Hypothalamus (tissue), 51 donors: Measurements from ENCODE around the gene SMIM44.
A peak's percentile ranks its signal among the peaks of the same experiment; 100 is the strongest.

Source experiments
- DNase-seq, 51 donors: peaks; one replicate each; lab custom pipeline; 2025; lab: John Stamatoyannopoulos, UW

Gene SMIM44

GRCh38 chr19:3504735-3505134, 21.5 kb upstream of the SMIM44 start:
- DNase-seq: no peak

GRCh38 chr19:3503036-3503572, 19.9 kb upstream of the SMIM44 start:
- no peak for DNase-seq

- DNase-seq: no peak
These were observed 18.5 kb upstream of the SMIM44 start for GRCh38 chr19:3501780-3502179.

- DNase-seq: peak; percentile 76 to 99 (median 92)
These were observed 17.3 kb upstream of the SMIM44 start, which contains the start of gene DOHH for GRCh38 chr19:3500429-3501101. DOHH (minus strand) TSS chr19:3500674; CDS start chr19:3496814, 3,860 bp downstream.

- no peak for DNase-seq
These were observed 16.6 kb upstream of the SMIM44 start for GRCh38 chr19:3499738-3500428.

GRCh38 chr19:3497757-3498520, 14.7 kb upstream of the SMIM44 start:
- no peak for DNase-seq

- DNase-seq: no peak
These were observed 13.4 kb upstream of the SMIM44 start for GRCh38 chr19:3496392-3497273.

- peak in 2 of 51 donors; percentile 36 to 41 for DNase-seq
These were observed 11.3 kb upstream of the SMIM44 start for GRCh38 chr19:3494559-3494958.

GRCh38 chr19:3494051-3494450, 10.8 kb upstream of the SMIM44 start:
- DNase-seq: peak in 49 of 51 donors; percentile 21 to 97 (median 83)

- no peak for DNase-seq
These were observed 10.4 kb upstream of the SMIM44 start for GRCh38 chr19:3493651-3494050.

GRCh38 chr19:3492919-3493318, 9.7 kb upstream of the SMIM44 start:
- DNase-seq: no peak

- no peak for DNase-seq
These were observed 9.0 kb upstream of the SMIM44 start for GRCh38 chr19:3492131-3492839.

GRCh38 chr19:3491396-3492119, 8.3 kb upstream of the SMIM44 start:
- DNase-seq: no peak

GRCh38 chr19:3482507-3483225, 575 bp downstream of the SMIM44 start:
- DNase-seq: no peak

GRCh38 chr19:3481241-3482090, 1.8 kb downstream of the SMIM44 start:
- no peak for DNase-seq

GRCh38 chr19:3480383-3481091, 2.7 kb downstream of the SMIM44 start, which contains the start of gene SMIM24:
SMIM24 (minus strand) TSS chr19:3480525; CDS start chr19:3480463, 62 bp downstream.
- DNase-seq: no peak
